ENCODE data around the gene PGLYRP2. TPM values are rescaled to one million over a fixed set of nuclear protein-coding genes. Genes with fewer than 3 reads are reported as not detected.

The PGLYRP2 gene
- total RNA-seq, 1 experiment from 2014 or later: not detected

GRCh38 chr19:15525291-15525690 lies 46.0 kb upstream of the PGLYRP2 start:
- POLR2A ChIA-PET: no interaction called here
- CTCF ChIA-PET: no interaction called here
- no peak for ATAC-seq
- no peaks in the 10 kb centered on the region for H3K36me3 ChIP-seq (ENCODE audit: control insufficient read depth in 1 of 2, insufficient read depth in 2 of 2, low read length in 2 of 2)
- RAD21 ChIA-PET (ENCODE audit: low non-redundant PET in 1 of 2, low total read pairs in 2 of 2, uncharacterized antibody in 2 of 2, unreplicated experiment in 2 of 2): no interaction called here
- intact Hi-C loops (cut with micrococcal nuclease): no loop called here
- H3K9me3 ChIP-seq (ENCODE audit: control insufficient read depth in 1 of 2, insufficient read depth in 1 of 2, low read depth in 1 of 2, low read length in 2 of 2): no peaks in the 10 kb centered on the region
- no peak overlapping the region for H3K4me2 ChIP-seq (ENCODE audit: low read length)
- H4K20me1 ChIP-seq (ENCODE audit: insufficient read depth): no peaks in the 10 kb centered on the region
- H3K9me2 ChIP-seq (ENCODE audit: insufficient read depth): no peaks in the 10 kb centered on the region
- peaks cover 0 to 8% of the 10 kb centered on the region in 2 experiments; a peak in 2 of 4 replicates for H3K4me1 ChIP-seq (ENCODE audit: control insufficient read depth in 1 of 2, insufficient read depth in 2 of 2, low read length in 2 of 2)
- H3K4me3 ChIP-seq (replicated peaks in 1 of 2; ENCODE audit: low read depth in 1 of 2, low read length in 2 of 2): no peak overlapping the region
- no peak overlapping the region for H3K9ac ChIP-seq (ENCODE audit: low read length)
- H3K27me3 ChIP-seq (ENCODE audit: insufficient read depth, low read length): no peaks in the 10 kb centered on the region
- H2AFZ ChIP-seq (ENCODE audit: low read depth, low read length, poor library complexity, severe bottlenecking): no peak overlapping the region
- DNase-seq (ENCODE audit: low read depth, low spot score): no peak
- no peak overlapping the region for H3K27ac ChIP-seq (ENCODE audit: low read depth, low read length)
- H3K79me2 ChIP-seq (ENCODE audit: insufficient read depth, low read length): no peaks in the 10 kb centered on the region
- TF ChIP-seq POLR2AphosphoS5 (IDR thresholded peaks at IDR 0.05; ENCODE audit: low read depth, low read length) (no peak), ZBTB33 (IDR thresholded peaks at IDR 0.05; ENCODE audit: extremely low read depth, insufficient replicate concordance, low read length) (no peak)
- TF ChIP-seq, protein P1, sequence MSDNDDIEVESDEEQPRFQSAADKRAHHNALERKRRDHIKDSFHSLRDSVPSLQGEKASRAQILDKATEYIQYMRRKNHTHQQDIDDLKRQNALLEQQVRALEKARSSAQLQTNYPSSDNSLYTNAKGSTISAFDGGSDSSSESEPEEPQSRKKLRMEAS (IDR thresholded peaks at IDR 0.05): no peak
- no TSS peak for BruUV-seq (replicated peaks)

DNA sequence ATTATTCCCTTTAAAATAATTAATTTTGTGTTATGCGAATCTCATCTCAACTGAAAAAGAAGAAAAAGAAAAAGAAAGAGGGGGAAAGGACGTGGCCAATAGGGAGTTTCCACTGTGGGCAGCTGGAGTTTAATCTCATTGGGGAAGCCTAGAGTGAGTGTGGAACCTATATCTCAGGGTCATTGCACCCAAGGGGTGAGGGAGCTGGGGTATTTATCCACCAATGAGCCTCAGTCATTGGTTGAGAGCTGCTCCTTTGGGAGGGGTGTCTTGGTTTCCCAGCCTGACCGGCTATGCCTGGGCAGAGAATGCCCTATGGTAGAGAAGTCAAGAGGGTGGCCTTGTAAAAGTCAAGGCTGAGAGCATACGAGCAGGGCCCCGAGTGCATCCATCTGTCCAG lies 45.5 kb upstream of the PGLYRP2 start:
- no peaks in the 10 kb centered on the region for H4K20me1 ChIP-seq (ENCODE audit: insufficient read depth)
- no TSS peak for BruUV-seq (replicated peaks)
- intact Hi-C loops (cut with micrococcal nuclease): no loop called here
- H3K4me2 ChIP-seq (ENCODE audit: low read length): no peak overlapping the region
- POLR2A ChIA-PET: no interaction called here
- H2AFZ ChIP-seq (ENCODE audit: low read depth, low read length, poor library complexity, severe bottlenecking): no peak overlapping the region
- H3K9me2 ChIP-seq (ENCODE audit: insufficient read depth): no peaks in the 10 kb centered on the region
- ATAC-seq: no peak
- CTCF ChIA-PET: no interaction called here
- H3K27ac ChIP-seq (ENCODE audit: low read depth, low read length): no peak overlapping the region
- no peaks in the 10 kb centered on the region for H3K27me3 ChIP-seq (ENCODE audit: insufficient read depth, low read length)
- H3K4me1 ChIP-seq (ENCODE audit: control insufficient read depth in 1 of 2, insufficient read depth in 2 of 2, low read length in 2 of 2): peaks cover 0 to 3% of the 10 kb centered on the region in 2 experiments; a peak in 2 of 4 replicates
- RAD21 ChIA-PET (ENCODE audit: low non-redundant PET in 1 of 2, low total read pairs in 2 of 2, uncharacterized antibody in 2 of 2, unreplicated experiment in 2 of 2): no interaction called here
- no peaks in the 10 kb centered on the region for H3K36me3 ChIP-seq (ENCODE audit: control insufficient read depth in 1 of 2, insufficient read depth in 2 of 2, low read length in 2 of 2)
- no peak overlapping the region for H3K4me3 ChIP-seq (replicated peaks in 1 of 2; ENCODE audit: low read depth in 1 of 2, low read length in 2 of 2)
- no peaks in the 10 kb centered on the region for H3K79me2 ChIP-seq (ENCODE audit: insufficient read depth, low read length)
- H3K9me3 ChIP-seq (ENCODE audit: control insufficient read depth in 1 of 2, insufficient read depth in 1 of 2, low read depth in 1 of 2, low read length in 2 of 2): no peaks in the 10 kb centered on the region
- no peak for DNase-seq (ENCODE audit: low read depth, low spot score)
- no peak overlapping the region for H3K9ac ChIP-seq (ENCODE audit: low read length)
- no peak for TF ChIP-seq ZFX (IDR thresholded peaks at IDR 0.05)
- TF ChIP-seq EZH2phosphoT487 (IDR thresholded peaks at IDR 0.05; ENCODE audit: borderline replicate concordance): no peak
